ENCODE results near the gene NDUFA5.

NDUFA5 gene

GRCh38 chr7:123500878-123501489, 56.6 kb downstream of the NDUFA5 start:
- no peak for DNase-seq

GRCh38 chr7:123499211-123499970, 58.2 kb downstream of the NDUFA5 start:
- DNase-seq, result no peak

- no peak for DNase-seq
Measured at GRCh38 chr7:123498601-123499000, 59.0 kb downstream of the NDUFA5 start.

GRCh38 chr7:123498031-123498430, 59.6 kb downstream of the NDUFA5 start:
- DNase-seq, result no peak

GRCh38 chr7:123494193-123494796, 63.3 kb downstream of the NDUFA5 start:
- no peak for DNase-seq

GRCh38 chr7:123492485-123492884, 65.1 kb downstream of the NDUFA5 start:
- DNase-seq, result no peak
